Bronchial epithelial cell (primary cell): ENCODE results near the gene CHN2. TPM values are rescaled to one million over a fixed set of nuclear protein-coding genes. Genes with fewer than 3 reads are reported as not detected.

Experiments used
- DNase-seq: peaks from one replicate; pipeline ENCODE4 v3.0.0-alpha.2; 2010; ENCODE audit warnings: low read depth
- FAIRE-seq: peaks from 2 replicates; lab custom pipeline; 2011; peaks lifted over from hg19 to GRCh38; lab: Jason Lieb, UNC
- H3K27me3 ChIP-seq: 2 replicates; pipeline ENCODE4 v1.5.1; 2011; ENCODE audit warnings: low read length; ENCODE audit not compliant: control insufficient read depth, insufficient read depth
- H3K36me3 ChIP-seq: 2 replicates; pipeline ENCODE4 v1.5.1; 2011; ENCODE audit warnings: low read length; ENCODE audit not compliant: control insufficient read depth, insufficient read depth
- H3K4me3 ChIP-seq: 2 replicates; pipeline ENCODE4 v1.5.1; 2011; ENCODE audit warnings: mild to moderate bottlenecking, low read depth, low read length, control low read depth
- CTCF ChIP-seq: IDR thresholded peaks from 2 replicates; pipeline ENCODE4 v1.5.1; 2011; ENCODE audit warnings: mild to moderate bottlenecking, moderate library complexity, low read length, control low read depth, inconsistent platforms; ENCODE audit not compliant: insufficient read depth, severe bottlenecking
- total RNA-seq: library from RNA; depleted of rRNA; stranded (reverse); fragments of >200 nt; gene quantifications from 2 replicates; pipeline ENCODE4 v1.2.1, GENCODE V29; 2014

The CHN2 gene
- total RNA-seq, 1 donor from 2014 or later, result 0.53 TPM

- Histone ChIP-seq H3K27me3 (no peaks in the 10 kb centered on the region), H3K36me3 (no peaks in the 10 kb centered on the region), H3K4me3 (no peak overlapping the region)
- no peak for TF ChIP-seq CTCF
- no peak for DNase-seq
- FAIRE-seq, result no peak
Measured at GRCh38 chr7:29229946-29230345, 35.4 kb downstream of the CHN2 start.

- DNase-seq (no peak), FAIRE-seq (no peak)
- Histone ChIP-seq H3K4me3 (no peak overlapping the region), H3K36me3 (no peaks in the 10 kb centered on the region), H3K27me3 (no peaks in the 10 kb centered on the region)
- TF ChIP-seq CTCF, result no peak
Measured at GRCh38 chr7:29230871-29231345, 36.3 kb downstream of the CHN2 start.

- H3K27me3 ChIP-seq, result no peaks in the 10 kb centered on the region
- FAIRE-seq (no peak), DNase-seq (no peak)
- no peak for TF ChIP-seq CTCF
- H3K4me3 ChIP-seq, result no peak overlapping the region
- no peaks in the 10 kb centered on the region for H3K36me3 ChIP-seq
Measured at GRCh38 chr7:29231671-29232232, 37.2 kb downstream of the CHN2 start.

GRCh38 chr7:29234438-29234837 is 39.9 kb downstream of the CHN2 start:
- Histone ChIP-seq H3K27me3 (no peaks in the 10 kb centered on the region), H3K4me3 (no peak overlapping the region), H3K36me3 (no peaks in the 10 kb centered on the region)
- FAIRE-seq (no peak), DNase-seq (no peak)
- TF ChIP-seq CTCF, result no peak

GRCh38 chr7:29236071-29236580 is 41.6 kb downstream of the CHN2 start:
- no peak for TF ChIP-seq CTCF

GRCh38 chr7:29236649-29237048 is 42.1 kb downstream of the CHN2 start:
- no peak for FAIRE-seq
- H3K4me3 ChIP-seq, result no peak overlapping the region
- no peaks in the 10 kb centered on the region for H3K36me3 ChIP-seq
- DNase-seq, result no peak
- H3K27me3 ChIP-seq, result no peaks in the 10 kb centered on the region
- no peak for TF ChIP-seq CTCF

More at GRCh38 chr7:29236071-29236580, 41.6 kb downstream of the CHN2 start:
- H3K36me3 ChIP-seq, result no peaks in the 10 kb centered on the region
- FAIRE-seq (no peak), DNase-seq (no peak)
- no peak overlapping the region for H3K4me3 ChIP-seq
- H3K27me3 ChIP-seq, result no peaks in the 10 kb centered on the region
